Measurements from ENCODE around the gene TMEM220.

TMEM220 gene

GRCh38 chr17:10705727-10706126 lies 24.1 kb downstream of the TMEM220 start:
- H3K27ac ChIP-seq (replicated peaks) = no peak overlapping the region
- TF ChIP-seq SPI1 (IDR thresholded peaks at IDR 0.05; ENCODE audit: borderline replicate concordance, low read depth) = no peak
- TF ChIP-seq GABPA (IDR thresholded peaks at IDR 0.05; ENCODE audit: low read depth) = no peak
- TF ChIP-seq, protein P1, sequence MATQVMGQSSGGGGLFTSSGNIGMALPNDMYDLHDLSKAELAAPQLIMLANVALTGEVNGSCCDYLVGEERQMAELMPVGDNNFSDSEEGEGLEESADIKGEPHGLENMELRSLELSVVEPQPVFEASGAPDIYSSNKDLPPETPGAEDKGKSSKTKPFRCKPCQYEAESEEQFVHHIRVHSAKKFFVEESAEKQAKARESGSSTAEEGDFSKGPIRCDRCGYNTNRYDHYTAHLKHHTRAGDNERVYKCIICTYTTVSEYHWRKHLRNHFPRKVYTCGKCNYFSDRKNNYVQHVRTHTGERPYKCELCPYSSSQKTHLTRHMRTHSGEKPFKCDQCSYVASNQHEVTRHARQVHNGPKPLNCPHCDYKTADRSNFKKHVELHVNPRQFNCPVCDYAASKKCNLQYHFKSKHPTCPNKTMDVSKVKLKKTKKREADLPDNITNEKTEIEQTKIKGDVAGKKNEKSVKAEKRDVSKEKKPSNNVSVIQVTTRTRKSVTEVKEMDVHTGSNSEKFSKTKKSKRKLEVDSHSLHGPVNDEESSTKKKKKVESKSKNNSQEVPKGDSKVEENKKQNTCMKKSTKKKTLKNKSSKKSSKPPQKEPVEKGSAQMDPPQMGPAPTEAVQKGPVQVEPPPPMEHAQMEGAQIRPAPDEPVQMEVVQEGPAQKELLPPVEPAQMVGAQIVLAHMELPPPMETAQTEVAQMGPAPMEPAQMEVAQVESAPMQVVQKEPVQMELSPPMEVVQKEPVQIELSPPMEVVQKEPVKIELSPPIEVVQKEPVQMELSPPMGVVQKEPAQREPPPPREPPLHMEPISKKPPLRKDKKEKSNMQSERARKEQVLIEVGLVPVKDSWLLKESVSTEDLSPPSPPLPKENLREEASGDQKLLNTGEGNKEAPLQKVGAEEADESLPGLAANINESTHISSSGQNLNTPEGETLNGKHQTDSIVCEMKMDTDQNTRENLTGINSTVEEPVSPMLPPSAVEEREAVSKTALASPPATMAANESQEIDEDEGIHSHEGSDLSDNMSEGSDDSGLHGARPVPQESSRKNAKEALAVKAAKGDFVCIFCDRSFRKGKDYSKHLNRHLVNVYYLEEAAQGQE (IDR thresholded peaks at IDR 0.05; ENCODE audit: insufficient replicate concordance, low read depth) = no peak
- TF ChIP-seq CTCF (IDR thresholded peaks at IDR 0.05; ENCODE audit: insufficient read depth, low read length) = no peak
- no peak for TF ChIP-seq POLR2AphosphoS5 (IDR thresholded peaks at IDR 0.05; ENCODE audit: low read depth)
- no peaks in the 10 kb centered on the region for H3K27me3 ChIP-seq (ENCODE audit: insufficient read depth, poor library complexity, severe bottlenecking)
- H3K4me3 ChIP-seq (replicated peaks; ENCODE audit: insufficient read depth, low read length) = no peak overlapping the region
- no peak for DNase-seq (ENCODE audit: low read depth in 1 of 2, low spot score in 1 of 2)

GRCh38 chr17:10702574-10702973 lies 27.2 kb downstream of the TMEM220 start:
- TF ChIP-seq CTCF (IDR thresholded peaks at IDR 0.05; ENCODE audit: insufficient read depth, low read length) (no peak), POLR2AphosphoS5 (IDR thresholded peaks at IDR 0.05; ENCODE audit: low read depth) (no peak)
- Histone ChIP-seq H3K27me3 (ENCODE audit: insufficient read depth, poor library complexity, severe bottlenecking) (no peaks in the 10 kb centered on the region), H3K4me3 (replicated peaks; ENCODE audit: insufficient read depth, low read length) (no peak overlapping the region), H3K27ac (replicated peaks) (no peak overlapping the region)
- DNase-seq (ENCODE audit: low read depth in 1 of 2, low spot score in 1 of 2) = peak in 1 of 2 experiments; percentile 3

- Histone ChIP-seq H3K27ac (replicated peaks) (peak overlapping the region; percentile 32; the same call in 1 of the 2 replicates), H3K27me3 (ENCODE audit: insufficient read depth, poor library complexity, severe bottlenecking) (no peaks in the 10 kb centered on the region), H3K4me3 (replicated peaks; ENCODE audit: insufficient read depth, low read length) (no peak overlapping the region)
- TF ChIP-seq SPI1 (IDR thresholded peaks at IDR 0.05; ENCODE audit: borderline replicate concordance, low read depth) = no peak
- TF ChIP-seq POLR2AphosphoS5 (IDR thresholded peaks at IDR 0.05; ENCODE audit: low read depth) = no peak
- peak in 1 of 2 experiments; percentile 1 for DNase-seq (ENCODE audit: low read depth in 1 of 2, low spot score in 1 of 2)
Observed at GRCh38 chr17:10699856-10700255, 30.0 kb downstream of the TMEM220 start.

DNA sequence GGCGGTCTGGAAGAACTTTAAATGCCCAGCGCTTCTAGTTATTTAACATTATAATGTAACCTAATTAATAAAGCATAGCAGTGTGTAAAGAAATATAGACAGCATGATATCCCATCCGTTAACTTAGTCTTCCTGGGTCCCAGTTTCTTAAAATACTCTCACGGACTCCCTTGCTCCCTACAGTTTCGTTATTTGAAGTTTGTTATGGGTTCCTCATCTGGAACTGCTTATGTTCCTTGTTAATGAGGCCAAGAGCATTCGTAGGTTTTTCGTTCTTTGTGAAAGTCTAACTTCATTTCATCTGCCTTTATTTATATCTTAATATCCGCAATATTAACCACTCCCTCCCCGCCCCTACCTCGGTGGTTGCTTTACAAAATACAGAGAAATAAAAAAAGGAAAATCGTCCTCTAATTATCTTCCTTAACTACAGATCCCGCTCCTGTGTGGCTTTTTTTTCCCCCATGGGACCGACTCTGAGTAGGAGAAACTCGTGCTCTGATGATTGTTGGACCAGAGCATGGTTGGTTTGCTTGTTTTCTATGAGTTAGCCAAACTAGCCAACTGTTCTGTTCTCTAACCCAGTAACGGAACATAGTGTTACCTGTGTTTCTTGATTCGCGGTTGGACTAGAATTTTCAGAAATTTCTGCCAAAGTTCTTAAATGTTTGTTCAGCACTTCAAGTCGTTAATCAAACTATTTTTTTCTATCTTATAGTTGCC lies 31.6 kb downstream of the TMEM220 start:
- Histone ChIP-seq H3K4me3 (replicated peaks; ENCODE audit: insufficient read depth, low read length) (peak overlapping the region; percentile 87), H3K27me3 (ENCODE audit: insufficient read depth, poor library complexity, severe bottlenecking) (no peaks in the 10 kb centered on the region), H3K27ac (replicated peaks) (peak overlapping the region; percentile 86)
- peak in 1 of 2 experiments; percentile 1 for DNase-seq (ENCODE audit: low read depth in 1 of 2, low spot score in 1 of 2)
- TF ChIP-seq POLR2AphosphoS5 (IDR thresholded peaks at IDR 0.05; ENCODE audit: low read depth) (no peak), SPI1 (IDR thresholded peaks at IDR 0.05; ENCODE audit: borderline replicate concordance, low read depth) (no peak), GABPA (IDR thresholded peaks at IDR 0.05; ENCODE audit: low read depth) (no peak), CTCF (IDR thresholded peaks at IDR 0.05; ENCODE audit: insufficient read depth, low read length) (no peak)
- TF ChIP-seq, protein P1 (IDR thresholded peaks at IDR 0.05; ENCODE audit: insufficient replicate concordance, low read depth) = no peak

Measured in HL-60 (cell line).